GM21447 (cell line): ENCODE measurements around the gene PRPH2.
"Not testable (repeated sequence)": the region's sequence is repeated elsewhere in the genome, so short reads cannot be mapped to it uniquely, and the experiment has no call there.

Experiments
- ATAC-seq: cut with Tn5 transposase; IDR thresholded peaks from one replicate; pipeline ENCODE4 v1.9.1; 2021; ENCODE audit not compliant: unreplicated experiment

Gene PRPH2

GRCh38 chr6:42742116-42742894 lies 19.9 kb upstream of the PRPH2 start:
- no peak for ATAC-seq

GRCh38 chr6:42740725-42741124 lies 18.3 kb upstream of the PRPH2 start:
- ATAC-seq, result no peak

GRCh38 chr6:42735976-42736375 lies 13.6 kb upstream of the PRPH2 start:
- no peak for ATAC-seq

GRCh38 chr6:42733867-42734481 lies 11.6 kb upstream of the PRPH2 start:
- ATAC-seq, result not testable (repeated sequence)

- ATAC-seq, result no peak
Observed at GRCh38 chr6:42729731-42730130, 7.3 kb upstream of the PRPH2 start.

DNA sequence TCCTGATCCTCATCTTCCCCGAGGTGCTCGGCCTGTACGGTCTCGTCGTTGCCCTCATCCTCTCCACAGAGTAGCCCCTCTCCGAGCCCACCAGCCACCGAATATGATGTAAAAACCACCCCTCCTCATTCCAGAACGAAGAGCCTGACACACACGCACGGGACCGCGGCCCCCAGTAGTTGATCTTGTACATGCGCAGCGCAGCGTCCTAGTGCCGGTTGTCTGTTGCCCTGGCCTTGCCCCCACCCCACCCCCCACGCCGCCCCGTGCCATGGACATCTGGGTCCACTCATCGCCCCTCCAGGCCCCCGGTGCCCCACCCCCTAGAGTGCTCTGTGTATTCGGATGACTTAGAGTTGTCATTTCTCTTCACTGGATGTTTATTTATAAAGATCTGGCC lies 5.2 kb upstream of the PRPH2 start:
- ATAC-seq, result no peak

DNA sequence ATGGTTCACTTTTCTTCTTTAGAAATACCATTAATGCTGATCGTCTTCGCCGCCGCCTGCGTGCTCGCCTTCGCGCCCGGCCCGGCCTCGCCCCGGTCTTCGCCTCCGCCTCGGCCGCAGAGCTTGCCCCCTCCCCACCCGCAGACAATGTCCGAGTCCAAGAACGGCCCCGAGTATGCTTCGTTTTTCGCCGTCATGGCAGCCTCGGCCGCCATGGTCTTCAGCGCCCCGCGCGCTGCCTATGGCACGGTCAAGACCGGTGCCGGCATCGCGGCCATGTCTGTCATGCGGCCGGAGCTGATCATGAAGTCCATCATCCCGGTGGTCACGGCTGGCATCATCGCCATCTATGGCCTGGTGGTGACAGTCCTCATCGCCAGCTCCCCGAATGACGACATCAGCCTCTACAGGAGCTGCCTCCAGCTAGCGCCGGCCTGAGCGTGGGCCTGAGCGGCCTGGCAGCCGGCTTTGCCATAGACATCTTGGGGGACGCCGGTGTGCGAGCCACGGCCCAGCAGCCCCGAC lies 4.8 kb upstream of the PRPH2 start:
- ATAC-seq, result no peak

DNA sequence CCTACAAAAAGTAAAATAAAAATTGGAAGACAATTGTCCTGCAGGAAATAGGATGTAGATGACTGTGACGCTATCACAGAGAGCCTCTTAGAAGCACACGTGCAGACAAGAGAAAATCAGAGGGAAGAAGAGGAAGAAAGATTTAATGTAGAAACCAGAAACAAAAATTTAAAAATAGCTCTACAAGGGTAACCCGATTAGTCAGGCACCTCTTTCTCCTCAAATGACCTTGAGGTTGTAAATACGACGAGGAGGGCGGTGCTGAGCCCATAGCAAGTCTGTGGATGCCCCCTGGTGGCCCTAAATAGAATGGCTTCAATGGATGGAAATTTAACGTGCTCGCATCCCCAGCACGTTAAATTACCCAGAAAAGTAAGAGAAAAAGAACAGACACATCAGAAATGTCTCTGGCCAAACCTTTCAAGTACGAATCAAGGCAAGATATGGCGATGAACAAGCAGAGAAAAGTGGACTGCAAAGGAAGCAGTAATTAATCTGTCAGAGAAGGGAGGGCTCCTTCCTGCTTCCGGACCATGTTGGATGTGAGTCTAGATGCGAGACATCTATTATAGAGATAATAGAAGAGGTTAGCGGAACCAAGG lies 4.2 kb upstream of the PRPH2 start:
- ATAC-seq, result peak; percentile 83

- ATAC-seq, result no peak
Observed at GRCh38 chr6:42726026-42726425, 3.6 kb upstream of the PRPH2 start.

GRCh38 chr6:42724825-42725224 lies 2.4 kb upstream of the PRPH2 start:
- ATAC-seq, result no peak

GRCh38 chr6:42720739-42721138 lies 1.7 kb downstream of the PRPH2 start:
- ATAC-seq, result no peak

DNA sequence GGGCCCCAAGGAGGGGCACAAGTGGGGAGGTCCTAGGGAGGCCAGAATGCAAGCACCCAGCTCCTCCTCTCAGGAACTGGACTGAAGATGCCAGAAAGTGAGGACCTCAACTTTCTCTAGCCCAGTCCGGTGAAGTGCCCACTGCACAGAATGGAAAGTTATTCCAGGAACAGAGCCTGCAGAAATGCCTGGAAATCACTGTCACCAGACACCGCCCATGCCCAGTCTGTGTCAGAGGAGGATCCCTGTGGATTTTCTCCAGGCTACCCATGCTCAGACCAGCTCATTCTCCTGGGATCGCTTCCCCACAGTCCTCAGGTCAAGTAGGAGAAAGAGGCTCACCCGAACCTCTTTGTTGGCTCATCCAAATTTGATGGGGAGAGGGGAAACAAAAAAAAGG lies 6.5 kb downstream of the PRPH2 start:
- no peak for ATAC-seq

- no peak for ATAC-seq
Observed at GRCh38 chr6:42714098-42714761, 8.2 kb downstream of the PRPH2 start.

- no peak for ATAC-seq
Observed at GRCh38 chr6:42711930-42712329, 10.5 kb downstream of the PRPH2 start.

DNA sequence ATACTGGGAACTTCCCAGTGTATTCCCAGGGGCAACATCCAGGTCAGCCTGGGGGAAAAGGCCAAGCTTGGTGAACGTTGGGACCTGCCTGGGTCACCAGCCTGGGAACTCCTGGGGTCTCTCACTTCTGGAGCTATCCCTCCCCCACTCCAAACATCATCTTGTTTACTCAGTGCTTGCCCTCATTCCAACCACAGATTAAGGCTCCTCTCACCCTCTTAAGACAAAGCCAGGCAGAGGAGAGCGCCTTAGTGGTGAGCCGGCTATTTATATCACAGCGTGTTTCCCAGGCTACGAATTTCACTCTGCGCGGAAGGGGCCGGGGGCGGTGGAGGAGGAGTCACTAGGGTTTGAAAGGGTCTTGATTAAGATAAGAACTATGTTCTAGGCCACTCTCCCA lies 12.1 kb downstream of the PRPH2 start:
- no peak for ATAC-seq

DNA sequence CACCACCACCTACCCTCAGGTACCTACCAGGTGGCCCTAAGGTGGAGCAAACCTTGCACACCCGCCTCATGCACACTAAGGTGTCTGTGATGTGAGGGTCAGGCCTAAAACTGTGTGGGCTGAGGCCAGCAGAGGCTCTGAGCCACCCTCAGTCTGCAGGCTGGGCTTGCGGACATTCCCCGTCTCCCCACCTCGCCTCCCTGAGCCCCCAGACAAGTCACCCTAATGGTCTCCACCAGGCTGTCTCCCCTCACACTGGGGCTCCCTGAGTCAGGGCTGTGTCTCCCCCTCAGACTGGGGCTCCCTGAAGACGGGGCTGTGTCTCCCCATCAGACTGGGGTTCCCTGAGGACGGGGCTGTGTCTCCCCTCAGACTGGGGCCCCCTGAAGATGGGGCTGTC lies 12.5 kb downstream of the PRPH2 start:
- no peak for ATAC-seq

DNA sequence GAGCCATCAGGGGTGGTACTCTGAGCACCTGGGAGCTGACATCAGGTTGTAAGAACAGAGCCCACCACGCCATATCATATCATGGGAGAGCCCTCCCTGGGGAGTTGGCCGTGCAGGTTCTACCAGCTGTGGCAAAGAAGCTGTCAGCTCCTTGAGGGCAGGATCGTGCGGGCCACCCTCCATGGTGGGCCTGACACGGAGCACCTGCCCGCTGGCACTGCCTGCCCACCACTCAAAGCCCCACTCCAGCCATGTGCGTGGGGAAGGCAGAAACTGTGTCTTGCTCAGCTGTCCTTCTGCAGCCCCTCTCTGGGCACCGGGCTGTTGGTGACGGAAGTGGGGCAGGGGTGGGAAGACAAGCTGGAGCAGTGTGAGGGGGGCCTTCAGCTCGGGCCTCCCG lies 14.3 kb downstream of the PRPH2 start:
- ATAC-seq, result no peak

GRCh38 chr6:42707595-42707994 lies 14.8 kb downstream of the PRPH2 start:
- ATAC-seq, result no peak

GRCh38 chr6:42704937-42705374 lies 17.4 kb downstream of the PRPH2 start:
- ATAC-seq, result no peak

GRCh38 chr6:42704251-42704936 lies 18.0 kb downstream of the PRPH2 start:
- ATAC-seq, result no peak

GRCh38 chr6:42702786-42703185 lies 19.6 kb downstream of the PRPH2 start:
- not testable (repeated sequence) for ATAC-seq
